ENCODE data around the gene NDUFS4.
"Not testable (repeated sequence)": the region's sequence is repeated elsewhere in the genome, so short reads cannot be mapped to it uniquely, and the experiment has no call there.

NDUFS4 gene

GRCh38 chr5:53560506-53561191 is at the start of gene NDUFS4:
Gene NDUFS4 (plus strand): TSS chr5:53560639. CDS start chr5:53560663, 24 bp downstream.
- CTCF ChIA-PET, result interaction anchor here (0.7 kb wide), 1 partner anchor 13 kb away, joined by 3 read pairs; no protein-coding TSS in a partner anchor
- TF ChIP-seq CTCF (IDR thresholded peaks at IDR 0.05; ENCODE audit: control extremely low read depth, extremely low read depth, low read depth, missing control alignments), result no peak
- POLR2A ChIA-PET, result no interaction called here
- DNase-seq (ENCODE audit: extremely low spot score), result peak; percentile 65

- no peak for DNase-seq (ENCODE audit: extremely low spot score)
- TF ChIP-seq CTCF (IDR thresholded peaks at IDR 0.05; ENCODE audit: control extremely low read depth, extremely low read depth, low read depth, missing control alignments), result no peak
- POLR2A ChIA-PET, result no interaction called here
- CTCF ChIA-PET, result no interaction called here
Measured at GRCh38 chr5:53512539-53512938, 47.9 kb upstream of the NDUFS4 start.

DNA sequence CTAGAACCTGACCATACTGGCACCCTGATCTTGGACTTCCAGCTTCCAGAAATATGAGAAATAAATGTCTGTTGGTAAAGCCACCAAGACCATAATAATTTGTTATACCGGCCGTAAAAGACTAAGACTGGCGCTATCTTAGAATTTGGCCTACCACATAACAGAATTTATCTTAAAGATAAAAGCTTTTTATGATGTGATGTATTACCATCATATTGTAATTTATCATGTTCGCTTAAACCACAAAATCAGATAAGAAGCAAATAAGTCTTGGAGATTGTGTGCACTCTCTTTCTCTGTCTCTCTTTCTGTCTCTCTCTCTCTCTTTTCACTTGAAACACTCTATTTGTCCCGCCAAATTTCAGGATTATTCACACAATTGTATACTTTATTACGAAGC is 44.5 kb upstream of the NDUFS4 start:
- ChIA-PET POLR2A (no interaction called here), CTCF (interaction anchor here (1.3 kb wide), 1 partner anchor 29 kb away, joined by 3 read pairs; no protein-coding TSS in a partner anchor)
- DNase-seq (ENCODE audit: extremely low spot score), result no peak

DNA sequence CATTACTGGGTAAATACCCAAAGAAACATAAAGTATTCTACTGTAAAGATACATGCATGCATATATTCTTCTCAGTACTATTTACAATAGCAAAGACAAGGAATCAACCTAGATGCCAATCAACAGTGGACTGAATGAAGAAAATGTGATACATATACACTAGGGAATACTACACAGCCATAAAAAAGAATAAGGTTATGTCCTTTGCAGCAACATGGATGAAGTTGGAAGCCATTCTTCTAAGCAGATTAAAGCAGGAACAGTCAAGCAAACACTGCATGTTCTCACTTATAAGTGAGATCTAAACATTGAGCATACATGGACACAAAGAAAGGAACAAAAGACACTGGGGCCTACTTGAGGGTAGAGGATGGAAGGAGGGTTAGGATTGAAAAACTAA is 39.6 kb upstream of the NDUFS4 start:
- ChIA-PET CTCF (interaction anchor here (1.1 kb wide), 1 partner anchor 8 kb away, joined by 3 read pairs; no protein-coding TSS in a partner anchor), POLR2A (no interaction called here)
- no peak for TF ChIP-seq CTCF (IDR thresholded peaks at IDR 0.05; ENCODE audit: control extremely low read depth, extremely low read depth, low read depth, missing control alignments)
- no peak for DNase-seq (ENCODE audit: extremely low spot score)

More for the DNA sequence above, 44.5 kb upstream of the NDUFS4 start:
- TF ChIP-seq CTCF (IDR thresholded peaks at IDR 0.05; ENCODE audit: control extremely low read depth, extremely low read depth, low read depth, missing control alignments), result no peak

GRCh38 chr5:53537711-53538110 is 22.7 kb upstream of the NDUFS4 start:
- CTCF ChIA-PET, result interaction anchor here (1.2 to 3.5 kb wide), 3 partner anchors 9 to 15 kb away, joined by 3 to 10 read pairs (median 3); no protein-coding TSS in a partner anchor

DNA sequence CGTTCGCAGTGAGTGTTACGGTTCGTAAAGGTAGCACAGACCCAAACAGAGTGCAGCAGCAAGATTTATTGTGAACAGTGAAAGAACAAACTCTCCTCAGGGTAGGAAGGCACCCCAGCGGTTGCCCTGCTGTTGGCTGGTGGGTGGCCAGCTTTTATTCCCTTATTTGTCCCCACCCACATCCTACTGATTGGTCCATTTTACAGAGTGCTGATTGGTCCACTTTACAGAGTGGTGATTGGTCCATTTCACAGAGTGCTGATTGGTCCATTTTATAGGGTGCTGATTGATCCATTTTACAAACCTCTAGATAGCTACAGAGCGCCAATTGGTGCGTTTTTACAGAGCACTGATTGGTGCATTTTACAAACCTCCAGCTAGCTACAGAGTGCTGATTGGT is 19.7 kb upstream of the NDUFS4 start:
- CTCF ChIA-PET; POLR2A ChIA-PET; DNase-seq (ENCODE audit: extremely low spot score): not testable (repeated sequence)

More at GRCh38 chr5:53537711-53538110, 22.7 kb upstream of the NDUFS4 start:
- POLR2A ChIA-PET, result no interaction called here
- no peak for TF ChIP-seq CTCF (IDR thresholded peaks at IDR 0.05; ENCODE audit: control extremely low read depth, extremely low read depth, low read depth, missing control alignments)
- no peak for DNase-seq (ENCODE audit: extremely low spot score)

DNA sequence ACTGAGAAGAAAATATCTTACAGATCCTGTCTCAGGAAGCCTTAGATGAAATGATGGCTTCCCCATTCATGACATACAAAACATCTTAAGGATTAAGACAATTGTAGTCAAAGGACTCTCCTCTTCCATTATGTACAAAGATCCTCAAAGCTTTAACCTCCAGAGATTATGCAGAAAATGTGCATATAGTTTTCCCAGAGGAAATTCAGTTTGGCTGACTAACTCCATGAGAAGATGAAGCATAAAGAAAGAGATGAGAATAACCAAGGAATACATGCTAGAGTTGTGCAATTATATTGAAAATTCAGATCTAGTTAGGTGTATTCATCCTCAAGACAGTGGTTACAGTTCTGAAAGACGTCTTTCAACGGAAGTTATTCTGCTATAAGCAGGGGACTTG is 18.6 kb upstream of the NDUFS4 start:
- DNase-seq (ENCODE audit: extremely low spot score), result no peak
- TF ChIP-seq CTCF (IDR thresholded peaks at IDR 0.05; ENCODE audit: control extremely low read depth, extremely low read depth, low read depth, missing control alignments), result no peak
- CTCF ChIA-PET, result no interaction called here
- POLR2A ChIA-PET, result no interaction called here

All from GM10248 (cell line).